SU-DHL-6 (cell line): ENCODE measurements around the gene ALK.

Source experiments
- CTCF ChIP-seq: fragments of 200-600 bp; sonication (generic); IDR thresholded peaks from one replicate; pipeline ENCODE4 v1.5.1; 2017; ENCODE audit warnings: antibody characterized with exemption, mild to moderate bottlenecking, low read length, moderate library complexity; ENCODE audit not compliant: insufficient read depth, poor library complexity, severe bottlenecking
- EZH2phosphoT487 ChIP-seq: fragments of 200-600 bp; sonication (generic), shearing (Covaris generic); conservative IDR thresholded peaks from 2 replicates; pipeline ENCODE4 v1.6.1; 2018; ENCODE audit warnings: mild to moderate bottlenecking, antibody characterized with exemption, low read length, moderate library complexity, mixed read lengths

GRCh38 chr2:29603341-29603740 is 318.0 kb downstream of the ALK start:
- TF ChIP-seq CTCF (no peak), EZH2phosphoT487 (no peak)
